ENCODE results near the gene TPBGL. TPM values are rescaled to one million over a fixed set of nuclear protein-coding genes. Genes with fewer than 3 reads are reported as not detected.

The TPBGL gene
- total RNA-seq, 1 experiment from 2014 or later, result 0.41 TPM

GRCh38 chr11:75201771-75202170 is 38.8 kb upstream of the TPBGL start:
- TF ChIP-seq CTCF (conservative IDR thresholded peaks at IDR 0.05; ENCODE audit: low read depth, low read length) (no peak), EZH2 (IDR thresholded peaks at IDR 0.05; ENCODE audit: borderline replicate concordance, low read depth, low read length, poor library complexity, severe bottlenecking) (no peak)
- no peaks in the 10 kb centered on the region for H3K9me3 ChIP-seq (ENCODE audit: low read depth, low read length, poor library complexity, severe bottlenecking)
- H3K4me3 ChIP-seq (ENCODE audit: low read depth, low read length, poor library complexity, severe bottlenecking), result no peak overlapping the region
- intact Hi-C loops (cut with micrococcal nuclease; ENCODE audit: unreplicated experiment), result no loop called here
- no peaks in the 10 kb centered on the region for H3K27me3 ChIP-seq (replicated peaks; ENCODE audit: insufficient read depth, low read depth, low read length, poor library complexity)
- BruUV-seq (replicated peaks), result no TSS peak
- no peaks in the 10 kb centered on the region for H3K4me1 ChIP-seq (ENCODE audit: insufficient read depth, low read length, poor library complexity, severe bottlenecking)
- no peak for DNase-seq (ENCODE audit: low spot score)
- ChIA-PET POLR2A (ENCODE audit: low non-redundant PET) (no interaction called here), CTCF (interaction anchor here (0.6 to 0.7 kb wide), 2 partner anchors 57 to 61 kb away, joined by 3 to 8 read pairs; no protein-coding TSS in a partner anchor)
- no peak overlapping the region for H3K27ac ChIP-seq (ENCODE audit: low read depth, low read length, poor library complexity, severe bottlenecking)
- no peaks in the 10 kb centered on the region for H3K36me3 ChIP-seq (ENCODE audit: insufficient read depth, low read length, poor library complexity, severe bottlenecking)

- DNase-seq (ENCODE audit: low spot score), result no peak
- Histone ChIP-seq H3K9me3 (ENCODE audit: low read depth, low read length, poor library complexity, severe bottlenecking) (no peaks in the 10 kb centered on the region), H3K27me3 (replicated peaks; ENCODE audit: insufficient read depth, low read depth, low read length, poor library complexity) (peaks cover 2% of the 10 kb centered on the region), H3K4me1 (ENCODE audit: insufficient read depth, low read length, poor library complexity, severe bottlenecking) (no peaks in the 10 kb centered on the region), H3K36me3 (ENCODE audit: insufficient read depth, low read length, poor library complexity, severe bottlenecking) (no peaks in the 10 kb centered on the region), H3K27ac (ENCODE audit: low read depth, low read length, poor library complexity, severe bottlenecking) (no peak overlapping the region), H3K4me3 (ENCODE audit: low read depth, low read length, poor library complexity, severe bottlenecking) (no peak overlapping the region)
- ChIA-PET CTCF (no interaction called here), POLR2A (ENCODE audit: low non-redundant PET) (no interaction called here)
- TF ChIP-seq EZH2 (IDR thresholded peaks at IDR 0.05; ENCODE audit: borderline replicate concordance, low read depth, low read length, poor library complexity, severe bottlenecking) (no peak), CTCF (conservative IDR thresholded peaks at IDR 0.05; ENCODE audit: low read depth, low read length) (no peak)
- intact Hi-C loops (cut with micrococcal nuclease; ENCODE audit: unreplicated experiment), result no loop called here
- no TSS peak for BruUV-seq (replicated peaks)
Measured at GRCh38 chr11:75202195-75202594, 38.4 kb upstream of the TPBGL start.

DNA sequence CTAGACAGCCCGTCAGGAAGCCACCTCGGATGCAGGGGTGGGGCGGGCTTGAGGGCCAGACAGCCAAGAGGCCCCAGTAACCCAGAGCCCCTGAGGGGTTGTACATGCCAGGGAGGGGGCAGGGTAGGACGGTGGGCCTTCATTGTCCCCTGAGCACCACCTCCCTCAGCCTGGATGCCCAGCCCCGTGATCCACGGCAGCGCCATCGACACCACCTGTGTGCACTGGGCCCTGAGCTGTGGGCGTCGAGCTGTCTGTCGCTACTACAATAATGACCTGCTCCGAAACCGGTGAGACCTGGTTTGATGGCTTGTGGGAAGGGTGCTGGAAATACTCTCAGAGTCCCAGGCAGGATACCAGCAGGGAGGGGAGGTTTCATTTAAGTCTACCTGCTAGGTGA is 37.4 kb upstream of the TPBGL start:
- intact Hi-C loops (cut with micrococcal nuclease; ENCODE audit: unreplicated experiment), result no loop called here
- no TSS peak for BruUV-seq (replicated peaks)
- no peaks in the 10 kb centered on the region for H3K9me3 ChIP-seq (ENCODE audit: low read depth, low read length, poor library complexity, severe bottlenecking)
- H3K27ac ChIP-seq (ENCODE audit: low read depth, low read length, poor library complexity, severe bottlenecking), result no peak overlapping the region
- POLR2A ChIA-PET (ENCODE audit: low non-redundant PET), result no interaction called here
- no peaks in the 10 kb centered on the region for H3K4me1 ChIP-seq (ENCODE audit: insufficient read depth, low read length, poor library complexity, severe bottlenecking)
- DNase-seq (ENCODE audit: low spot score), result no peak
- H3K27me3 ChIP-seq (replicated peaks; ENCODE audit: insufficient read depth, low read depth, low read length, poor library complexity), result peaks cover 11% of the 10 kb centered on the region
- no peak for TF ChIP-seq EZH2 (IDR thresholded peaks at IDR 0.05; ENCODE audit: borderline replicate concordance, low read depth, low read length, poor library complexity, severe bottlenecking)
- no peak for TF ChIP-seq CTCF (conservative IDR thresholded peaks at IDR 0.05; ENCODE audit: low read depth, low read length)
- no peak overlapping the region for H3K4me3 ChIP-seq (ENCODE audit: low read depth, low read length, poor library complexity, severe bottlenecking)
- CTCF ChIA-PET, result interaction anchor here (0.6 kb wide), 1 partner anchor 18 kb away, joined by 5 read pairs; no protein-coding TSS in a partner anchor
- H3K36me3 ChIP-seq (ENCODE audit: insufficient read depth, low read length, poor library complexity, severe bottlenecking), result no peaks in the 10 kb centered on the region
